ENCODE results near the gene CTSH. TPM values are rescaled to one million over a fixed set of nuclear protein-coding genes. Genes with fewer than 3 reads are reported as not detected.

Gene CTSH
- total RNA-seq, 1 experiment from 2014 or later, result 178 TPM

- in situ Hi-C loops (cut with HindIII; ENCODE audit: low pct_unique_long_range_greater_than_20kb, low sequenced_read_pairs), result no loop called here
- no TSS peak for BruUV-seq (replicated peaks)
- TF ChIP-seq CTCF (IDR thresholded peaks at IDR 0.05) (no peak), POLR2AphosphoS5 (IDR thresholded peaks at IDR 0.05; ENCODE audit: low read depth, low read length) (no peak), TCF7L2 (IDR thresholded peaks at IDR 0.05; ENCODE audit: low read depth, low read length) (no peak), REST (IDR thresholded peaks at IDR 0.05; ENCODE audit: insufficient read depth in 1 of 2, low read depth in 2 of 2, low read length in 1 of 2) (no peak), SIN3A (IDR thresholded peaks at IDR 0.05; ENCODE audit: borderline replicate concordance, insufficient read depth, low read depth, low read length) (no peak)
- ChIA-PET POLR2A (no interaction called here), CTCF (interaction anchor here (0.6 to 0.8 kb wide), 2 partner anchors 46 to 225 kb away, joined by 3 to 4 read pairs; no protein-coding TSS in a partner anchor)
- Histone ChIP-seq H3K27me3 (ENCODE audit: control insufficient read depth, insufficient read depth, low read length) (no peaks in the 10 kb centered on the region), H3K9me3 (ENCODE audit: control insufficient read depth, insufficient read depth, low read depth, low read length) (no peaks in the 10 kb centered on the region), H3K4me1 (ENCODE audit: control insufficient read depth, insufficient read depth, low read length) (no peaks in the 10 kb centered on the region), H3K36me3 (ENCODE audit: control insufficient read depth, insufficient read depth, low read length) (no peaks in the 10 kb centered on the region), H3K4me3 (ENCODE audit: low read depth in 2 of 2, low read length in 2 of 2) (no peak overlapping the region), H3K27ac (ENCODE audit: low read length) (no peak overlapping the region)
- intact Hi-C loops (cut with micrococcal nuclease; ENCODE audit: unreplicated experiment), result no loop called here
- DNase-seq (ENCODE audit: low read depth, low spot score), result no peak
- ATAC-seq, result no peak
Observed at GRCh38 chr15:78960308-78960707, 15.5 kb upstream of the CTSH start.

GRCh38 chr15:78959360-78959759 lies 14.5 kb upstream of the CTSH start:
- no peaks in the 10 kb centered on the region for H3K27me3 ChIP-seq (ENCODE audit: control insufficient read depth, insufficient read depth, low read length)
- BruUV-seq (replicated peaks), result no TSS peak
- no peaks in the 10 kb centered on the region for H3K36me3 ChIP-seq (ENCODE audit: control insufficient read depth, insufficient read depth, low read length)
- intact Hi-C loops (cut with micrococcal nuclease; ENCODE audit: unreplicated experiment) (no loop called here), in situ Hi-C loops (cut with HindIII; ENCODE audit: low pct_unique_long_range_greater_than_20kb, low sequenced_read_pairs) (no loop called here)
- CTCF ChIA-PET, result no interaction called here
- no peaks in the 10 kb centered on the region for H3K4me1 ChIP-seq (ENCODE audit: control insufficient read depth, insufficient read depth, low read length)
- H3K9me3 ChIP-seq (ENCODE audit: control insufficient read depth, insufficient read depth, low read depth, low read length), result no peaks in the 10 kb centered on the region
- H3K4me3 ChIP-seq (ENCODE audit: low read depth in 2 of 2, low read length in 2 of 2), result no peak overlapping the region
- no peak overlapping the region for H3K27ac ChIP-seq (ENCODE audit: low read length)
- DNase-seq (ENCODE audit: low read depth, low spot score) (no peak), ATAC-seq (no peak)
- POLR2A ChIA-PET, result no interaction called here
- TF ChIP-seq CTCF (IDR thresholded peaks at IDR 0.05) (no peak), REST (IDR thresholded peaks at IDR 0.05; ENCODE audit: insufficient read depth in 1 of 2, low read depth in 2 of 2, low read length in 1 of 2) (no peak), POLR2AphosphoS5 (IDR thresholded peaks at IDR 0.05; ENCODE audit: low read depth, low read length) (no peak), TCF7L2 (IDR thresholded peaks at IDR 0.05; ENCODE audit: low read depth, low read length) (no peak), SIN3A (IDR thresholded peaks at IDR 0.05; ENCODE audit: borderline replicate concordance, insufficient read depth, low read depth, low read length) (no peak)

Data from Panc1 (cell line).